Thyroid gland (tissue), 4 donors: ENCODE results near the gene FREM3.

Source experiments
- POLR2A ChIP-seq, 2 donors: fragments of 450-650 bp; IDR thresholded peaks; one replicate each; pipeline ENCODE4 v1.6.1; 2017; ENCODE audit warnings: antibody characterized with exemption in 2 of 2, mild to moderate bottlenecking in 2 of 2, moderate library complexity in 1 of 2
- TF ChIP-seq, protein P1 (sequence below), 6 experiments: fragments of 200-600 bp in 3 of 6; fragments of 450-650 bp in 3 of 6; sonication (generic) in 3 of 6; IDR thresholded peaks; one replicate each; pipeline ENCODE4 v1.5.1; 2016 to 2019; ENCODE audit warnings: antibody characterized with exemption in 6 of 6, mild to moderate bottlenecking in 2 of 6, inconsistent platforms in 1 of 6, moderate library complexity in 1 of 6

DNA sequence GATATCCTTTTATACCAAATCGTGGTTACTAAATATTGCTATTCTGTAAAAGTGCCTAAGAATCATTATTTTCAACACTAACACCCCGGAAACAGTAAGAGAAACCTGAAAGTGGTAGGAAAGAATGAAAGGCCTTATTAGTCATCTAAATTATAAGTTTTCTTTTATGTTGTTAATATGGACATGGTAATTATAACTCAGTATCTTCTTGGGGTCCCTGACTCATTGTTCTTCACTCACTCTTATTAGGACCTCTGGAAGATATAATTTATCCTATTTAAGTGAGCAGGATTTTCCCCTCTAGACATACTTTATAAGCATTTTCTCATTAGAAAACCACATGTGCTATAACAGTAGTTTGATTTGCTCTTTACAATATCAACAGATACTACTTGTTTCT is 136.0 kb downstream of the FREM3 start:
- TF ChIP-seq, protein P1, sequence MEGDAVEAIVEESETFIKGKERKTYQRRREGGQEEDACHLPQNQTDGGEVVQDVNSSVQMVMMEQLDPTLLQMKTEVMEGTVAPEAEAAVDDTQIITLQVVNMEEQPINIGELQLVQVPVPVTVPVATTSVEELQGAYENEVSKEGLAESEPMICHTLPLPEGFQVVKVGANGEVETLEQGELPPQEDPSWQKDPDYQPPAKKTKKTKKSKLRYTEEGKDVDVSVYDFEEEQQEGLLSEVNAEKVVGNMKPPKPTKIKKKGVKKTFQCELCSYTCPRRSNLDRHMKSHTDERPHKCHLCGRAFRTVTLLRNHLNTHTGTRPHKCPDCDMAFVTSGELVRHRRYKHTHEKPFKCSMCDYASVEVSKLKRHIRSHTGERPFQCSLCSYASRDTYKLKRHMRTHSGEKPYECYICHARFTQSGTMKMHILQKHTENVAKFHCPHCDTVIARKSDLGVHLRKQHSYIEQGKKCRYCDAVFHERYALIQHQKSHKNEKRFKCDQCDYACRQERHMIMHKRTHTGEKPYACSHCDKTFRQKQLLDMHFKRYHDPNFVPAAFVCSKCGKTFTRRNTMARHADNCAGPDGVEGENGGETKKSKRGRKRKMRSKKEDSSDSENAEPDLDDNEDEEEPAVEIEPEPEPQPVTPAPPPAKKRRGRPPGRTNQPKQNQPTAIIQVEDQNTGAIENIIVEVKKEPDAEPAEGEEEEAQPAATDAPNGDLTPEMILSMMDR (IDR thresholded peaks at IDR 0.05), result no peak
- TF ChIP-seq POLR2A (IDR thresholded peaks at IDR 0.05), result no peak
